Stomach (tissue), 9 donors: ENCODE data around the gene AKT1S1. TPM values are rescaled to one million over a fixed set of nuclear protein-coding genes. Genes with fewer than 3 reads are reported as not detected.

Source experiments
- DNase-seq, 2 donors: peaks; one replicate each; pipeline versions ENCODE4 v3.0.0 to v3.0.0-alpha.2; 2013 to 2019
- H3K27ac ChIP-seq, 5 donors: fragments of 200-600 bp in 4 of 5; sonication (generic) in 4 of 5; one replicate each; pipeline ENCODE4 v1.5.1; 2013 to 2019; ENCODE audit warnings: mild to moderate bottlenecking in 1 of 5, moderate library complexity in 1 of 5
- H3K27me3 ChIP-seq, 3 donors: fragments of 200-600 bp; sonication (generic); one replicate each; pipeline ENCODE4 v1.5.1; 2017 to 2019; ENCODE audit warnings: mixed run types in 1 of 3
- H3K36me3 ChIP-seq, 4 donors: fragments of 200-600 bp; sonication (generic); 1 replicate in 3 of 4; 2 replicates in 1 of 4; pipeline ENCODE4 v1.5.1; 2016 to 2019
- H3K4me1 ChIP-seq, 4 donors: fragments of 200-600 bp; sonication (generic); one replicate each; pipeline ENCODE4 v1.5.1; 2016 to 2019
- H3K4me3 ChIP-seq, 4 donors: fragments of 200-600 bp; sonication (generic) in 3 of 4; one replicate each; pipeline ENCODE4 v1.5.1; 2016 to 2019; ENCODE audit warnings: mild to moderate bottlenecking in 1 of 4
- H3K9me3 ChIP-seq, 4 donors: fragments of 200-600 bp; sonication (generic); one replicate each; pipeline ENCODE4 v1.5.1; 2016 to 2019
- EP300 ChIP-seq: sonication (generic); formaldehyde crosslinking; IDR thresholded peaks from one replicate; pipeline ENCODE4 v1.6.1; 2017; ENCODE audit warnings: antibody characterized with exemption
- POLR2A ChIP-seq, 4 donors: fragments of 450-650 bp; IDR thresholded peaks; one replicate each; pipeline ENCODE4 v1.6.1; 2016; ENCODE audit warnings: antibody characterized with exemption in 4 of 4, control low read depth in 2 of 4, mild to moderate bottlenecking in 1 of 4, moderate library complexity in 1 of 4
- POLR2AphosphoS5 ChIP-seq, 3 donors: sonication (generic); formaldehyde crosslinking; IDR thresholded peaks; one replicate each; pipeline ENCODE4 v1.6.1; 2016; ENCODE audit warnings: antibody characterized with exemption in 3 of 3
- WGBS, 5 donors: extraction: QIAGEN DNeasy Blood & Tissue Kit in 3 of 5; methylation state at CpG; one replicate each; pipeline versions ENCODE4 v1.1.5 to v1.1.7; 2013 to 2018; 5-methylcytosine and 5-hydroxymethylcytosine counted together
- intact Hi-C: fragments of 100-400 bp; cut with DNase I; formaldehyde crosslinking; loops from one replicate; pipeline ENCODE4 v1.15.1; 2023; ENCODE audit warnings: low total_unique reads
- polyA plus RNA-seq, 3 donors: library from polyadenylated mRNA; stranded (reverse); fragments of 200-250 nt; gene quantifications; one replicate each; pipeline ENCODE4 v1.2.3, GENCODE V29; 2013
- total RNA-seq, 5 donors: library from RNA; depleted of rRNA; stranded (reverse); fragments of >200 nt; gene quantifications; one replicate each; pipeline versions ENCODE4 v1.1.0 to v1.2.3, GENCODE V29; 2014 to 2016
- TF ChIP-seq, protein P1 (sequence below), 7 experiments: fragments of 450-650 bp in 4 of 7; fragments of 200-600 bp in 3 of 7; sonication (generic) in 3 of 7; IDR thresholded peaks; one replicate each; pipeline ENCODE4 v1.5.1; 2016 to 2019; ENCODE audit warnings: antibody characterized with exemption in 7 of 7, control low read depth in 2 of 7, mild to moderate bottlenecking in 1 of 7
- donor health status: healthy with polysubstance abuse.
- donor health status: Bipolar disorder and iron deficiency.
- donor health status: healthy.

The AKT1S1 gene
- total and polyA plus RNA-seq, 8 donors = 3.5 to 63.7 (median 29.1) TPM

DNA sequence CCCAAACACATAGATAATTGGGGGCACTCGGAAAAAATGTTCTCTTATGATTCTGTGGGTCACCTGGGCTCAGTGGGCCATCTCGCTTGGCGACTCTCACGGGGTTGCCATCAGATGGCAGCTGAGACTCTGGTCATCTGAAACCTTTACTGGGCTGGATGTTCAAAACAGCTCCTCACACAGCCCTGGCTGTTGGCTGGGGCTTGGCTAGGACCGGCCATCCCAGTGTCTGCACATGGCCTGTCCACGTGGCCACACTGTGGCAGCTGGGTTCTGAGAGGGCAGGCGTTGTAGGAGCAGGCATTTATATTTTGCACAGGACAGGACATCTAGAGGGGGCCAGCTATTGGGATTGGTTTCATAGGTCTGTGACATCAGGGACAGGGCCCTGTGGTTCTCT lies 43.6 kb downstream of the AKT1S1 start:
- intact Hi-C loops = no loop called here
- Histone ChIP-seq H3K4me1 (peaks cover 0 to 14% (median 0%) of the 10 kb centered on the region in 4 donors), H3K9me3 (no peaks in the 10 kb centered on the region), H3K36me3 (peaks cover 96 to 100% (median 100%) of the 10 kb centered on the region in 4 donors), H3K27ac (no peak overlapping the region), H3K4me3 (no peak overlapping the region), H3K27me3 (no peaks in the 10 kb centered on the region)
- TF ChIP-seq, protein P1, sequence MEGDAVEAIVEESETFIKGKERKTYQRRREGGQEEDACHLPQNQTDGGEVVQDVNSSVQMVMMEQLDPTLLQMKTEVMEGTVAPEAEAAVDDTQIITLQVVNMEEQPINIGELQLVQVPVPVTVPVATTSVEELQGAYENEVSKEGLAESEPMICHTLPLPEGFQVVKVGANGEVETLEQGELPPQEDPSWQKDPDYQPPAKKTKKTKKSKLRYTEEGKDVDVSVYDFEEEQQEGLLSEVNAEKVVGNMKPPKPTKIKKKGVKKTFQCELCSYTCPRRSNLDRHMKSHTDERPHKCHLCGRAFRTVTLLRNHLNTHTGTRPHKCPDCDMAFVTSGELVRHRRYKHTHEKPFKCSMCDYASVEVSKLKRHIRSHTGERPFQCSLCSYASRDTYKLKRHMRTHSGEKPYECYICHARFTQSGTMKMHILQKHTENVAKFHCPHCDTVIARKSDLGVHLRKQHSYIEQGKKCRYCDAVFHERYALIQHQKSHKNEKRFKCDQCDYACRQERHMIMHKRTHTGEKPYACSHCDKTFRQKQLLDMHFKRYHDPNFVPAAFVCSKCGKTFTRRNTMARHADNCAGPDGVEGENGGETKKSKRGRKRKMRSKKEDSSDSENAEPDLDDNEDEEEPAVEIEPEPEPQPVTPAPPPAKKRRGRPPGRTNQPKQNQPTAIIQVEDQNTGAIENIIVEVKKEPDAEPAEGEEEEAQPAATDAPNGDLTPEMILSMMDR (IDR thresholded peaks at IDR 0.05) = no peak
- TF ChIP-seq POLR2AphosphoS5 (IDR thresholded peaks at IDR 0.05) = no peak
- no peak for TF ChIP-seq EP300
- no peak for TF ChIP-seq POLR2A (IDR thresholded peaks at IDR 0.05)
- WGBS, 5 donors = 87 to 97% (median 92%) methylated on average over 5 to 7 of the region's 7 CpGs
- DNase-seq = no peak

DNA sequence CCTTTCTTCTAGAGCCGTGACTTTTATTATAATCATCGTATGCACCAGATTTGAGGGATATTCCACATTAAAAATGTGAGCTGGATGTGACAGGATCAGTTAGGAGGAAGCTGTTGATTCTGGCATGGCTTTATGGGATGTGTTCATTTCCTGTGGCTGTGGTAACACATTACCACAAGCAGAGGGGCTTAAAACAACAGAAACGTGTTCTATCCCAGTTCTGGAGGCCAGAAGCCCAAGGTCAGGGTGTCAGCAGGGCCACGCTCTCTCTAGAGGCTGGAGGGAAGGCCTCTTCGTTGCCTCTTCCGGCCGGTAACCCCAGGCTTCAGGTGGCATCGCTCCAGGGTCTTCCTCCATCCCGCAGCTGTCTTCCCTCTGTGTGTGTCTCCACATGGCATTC lies 44.6 kb downstream of the AKT1S1 start:
- TF ChIP-seq POLR2AphosphoS5 (IDR thresholded peaks at IDR 0.05) (no peak), POLR2A (IDR thresholded peaks at IDR 0.05) (no peak), EP300 (no peak)
- TF ChIP-seq, protein P1 (IDR thresholded peaks at IDR 0.05) = no peak
- WGBS, 5 donors = 75 to 79% (median 75%) methylated on average over 9 of the region's 9 CpGs
- Histone ChIP-seq H3K4me3 (no peak overlapping the region), H3K36me3 (peaks cover 89 to 100% (median 100%) of the 10 kb centered on the region in 4 donors), H3K27ac (peak overlapping the region in 1 of 5 donors; percentile 8), H3K27me3 (no peaks in the 10 kb centered on the region), H3K9me3 (no peaks in the 10 kb centered on the region), H3K4me1 (peaks cover 0 to 14% (median 0%) of the 10 kb centered on the region in 4 donors)
- DNase-seq = no peak
- intact Hi-C loops = no loop called here

DNA sequence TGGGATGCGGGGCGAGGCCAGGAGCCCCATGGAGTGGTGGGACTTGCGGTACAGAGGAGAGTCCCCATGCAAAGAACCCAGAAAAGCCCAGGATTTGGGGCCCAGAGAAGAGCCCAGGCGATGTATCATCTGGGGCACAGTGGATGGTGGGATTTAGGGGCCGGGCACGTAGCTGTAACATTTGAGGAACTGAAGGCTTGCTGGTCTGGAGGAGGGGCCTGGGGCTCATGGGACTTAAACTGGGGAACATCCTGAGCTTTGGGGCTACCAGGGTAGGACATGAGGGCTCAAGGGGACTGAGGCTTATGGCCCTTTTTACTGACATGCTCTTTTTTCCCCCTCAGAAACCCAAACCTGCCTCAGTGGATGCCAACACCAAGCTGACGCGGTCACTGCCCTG lies 45.6 kb downstream of the AKT1S1 start:
- WGBS, 5 donors = 90 to 96% (median 94%) methylated on average over 8 of the region's 8 CpGs
- H3K36me3 ChIP-seq = peaks cover 84 to 100% (median 100%) of the 10 kb centered on the region in 4 donors

DNA sequence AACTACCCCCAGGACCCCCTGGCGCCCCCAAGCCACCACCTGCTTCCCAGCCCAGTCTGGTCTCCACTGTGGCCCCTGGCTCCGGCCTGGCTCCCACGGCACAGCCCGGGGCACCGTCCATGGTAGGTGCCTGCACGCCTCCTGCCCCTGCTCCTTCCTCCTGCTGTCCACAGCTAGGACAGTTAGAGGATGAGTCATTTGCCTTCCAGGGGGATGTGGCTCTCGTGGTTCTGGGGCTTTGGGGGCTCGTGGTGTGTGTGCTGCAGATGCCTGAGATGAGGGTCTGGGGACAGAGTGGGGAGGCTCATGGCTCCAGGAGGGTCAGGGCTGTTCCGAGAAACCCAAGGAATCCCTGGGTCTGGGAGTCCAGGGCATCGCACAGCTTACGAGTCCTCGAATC lies 46.4 kb downstream of the AKT1S1 start:
- no peak for DNase-seq
- Histone ChIP-seq H3K36me3 (peaks cover 76 to 100% (median 93%) of the 10 kb centered on the region in 4 donors), H3K27me3 (no peaks in the 10 kb centered on the region), H3K4me1 (peaks cover 0 to 14% (median 7%) of the 10 kb centered on the region in 4 donors), H3K27ac (no peak overlapping the region), H3K4me3 (no peak overlapping the region), H3K9me3 (no peaks in the 10 kb centered on the region)
- intact Hi-C loops = no loop called here
- 92 to 98% (median 95%) methylated on average over 6 to 12 of the region's 12 CpGs for WGBS, 5 donors
- no peak for TF ChIP-seq EP300
- no peak for TF ChIP-seq POLR2AphosphoS5 (IDR thresholded peaks at IDR 0.05)
- TF ChIP-seq POLR2A (IDR thresholded peaks at IDR 0.05) = no peak
- TF ChIP-seq, protein P1 (IDR thresholded peaks at IDR 0.05) = no peak

More for the DNA sequence above, 45.6 kb downstream of the AKT1S1 start:
- intact Hi-C loops = no loop called here
- H3K4me3 ChIP-seq = no peak overlapping the region
- no peak for TF ChIP-seq POLR2A (IDR thresholded peaks at IDR 0.05)
- TF ChIP-seq POLR2AphosphoS5 (IDR thresholded peaks at IDR 0.05) = no peak
- TF ChIP-seq, protein P1 (IDR thresholded peaks at IDR 0.05) = no peak
- no peak for TF ChIP-seq EP300
- H3K27ac ChIP-seq = no peak overlapping the region
- no peaks in the 10 kb centered on the region for H3K27me3 ChIP-seq
- DNase-seq = no peak
- H3K9me3 ChIP-seq = no peaks in the 10 kb centered on the region
- H3K4me1 ChIP-seq = peaks cover 0 to 14% (median 1%) of the 10 kb centered on the region in 4 donors
